ENCODE results near the gene CCDC116.

DNA sequence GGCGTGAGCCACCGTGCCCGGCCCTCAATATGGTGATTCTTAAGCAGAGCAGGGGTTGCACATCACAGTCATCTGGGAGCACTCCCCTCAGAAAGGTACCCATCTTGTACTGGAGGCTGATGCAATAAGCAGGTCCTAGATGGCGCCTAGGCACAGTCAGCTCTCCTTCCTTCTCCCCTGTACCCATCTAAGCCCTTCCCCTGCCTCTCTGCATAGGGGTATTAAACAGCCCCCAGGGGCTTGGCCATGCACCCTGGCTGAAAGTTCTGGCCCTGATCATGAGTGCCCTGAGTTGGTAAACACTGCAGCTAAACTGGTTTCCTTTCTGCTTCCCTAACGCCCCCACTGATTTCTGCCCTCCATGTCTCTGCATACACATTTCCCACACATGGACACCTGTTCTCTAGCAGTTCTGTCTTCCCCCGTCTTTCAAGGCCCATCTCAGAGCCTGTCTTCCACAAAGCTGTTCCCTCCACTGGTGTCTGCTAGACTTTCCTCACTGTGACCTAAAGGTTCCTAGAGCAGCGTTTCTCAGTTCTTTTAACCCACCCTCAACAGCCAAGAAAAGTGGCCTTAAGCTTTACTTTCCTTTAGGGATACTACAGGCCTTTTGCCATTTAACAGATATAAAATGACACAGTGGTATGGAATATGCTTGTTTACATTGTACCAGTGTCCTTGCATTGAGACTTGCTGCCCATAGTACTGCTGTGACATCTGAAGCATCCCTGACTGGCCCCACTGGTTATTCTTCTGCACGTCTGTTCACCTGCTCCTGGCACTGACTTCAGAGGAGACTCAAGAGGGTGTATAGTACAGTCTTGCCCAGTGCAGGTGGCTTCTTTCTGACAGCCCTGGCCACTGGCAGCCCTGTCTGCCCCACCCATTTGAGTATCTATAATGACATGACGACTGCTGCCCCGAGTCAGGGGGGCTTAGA, 49.5 kb upstream of the CCDC116 start:
- TF ChIP-seq, protein P1, sequence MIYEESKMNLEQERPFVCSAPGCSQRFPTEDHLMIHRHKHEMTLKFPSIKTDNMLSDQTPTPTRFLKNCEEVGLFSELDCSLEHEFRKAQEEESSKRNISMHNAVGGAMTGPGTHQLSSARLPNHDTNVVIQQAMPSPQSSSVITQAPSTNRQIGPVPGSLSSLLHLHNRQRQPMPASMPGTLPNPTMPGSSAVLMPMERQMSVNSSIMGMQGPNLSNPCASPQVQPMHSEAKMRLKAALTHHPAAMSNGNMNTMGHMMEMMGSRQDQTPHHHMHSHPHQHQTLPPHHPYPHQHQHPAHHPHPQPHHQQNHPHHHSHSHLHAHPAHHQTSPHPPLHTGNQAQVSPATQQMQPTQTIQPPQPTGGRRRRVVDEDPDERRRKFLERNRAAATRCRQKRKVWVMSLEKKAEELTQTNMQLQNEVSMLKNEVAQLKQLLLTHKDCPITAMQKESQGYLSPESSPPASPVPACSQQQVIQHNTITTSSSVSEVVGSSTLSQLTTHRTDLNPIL (CRISPR knock-in tag; IDR thresholded peaks at IDR 0.05; ENCODE audit: low read depth): no peak
- no peak for TF ChIP-seq GLIS3 (CRISPR knock-in tag; IDR thresholded peaks at IDR 0.05)
